Esophagus squamous epithelium (tissue), 5 donors: ENCODE data around the gene TMEFF2. TPM values are rescaled to one million over a fixed set of nuclear protein-coding genes. Genes with fewer than 3 reads are reported as not detected.

Experiments
- DNase-seq: peaks from one replicate; lab custom pipeline; 2025; lab: John Stamatoyannopoulos, UW
- H3K27ac ChIP-seq, 4 donors: fragments of 200-600 bp; sonication (generic); one replicate each; pipeline ENCODE4 v1.5.1; 2016 to 2019; ENCODE audit warnings: mild to moderate bottlenecking in 1 of 4
- H3K27me3 ChIP-seq, 4 donors: fragments of 200-600 bp; sonication (generic); 1 replicate in 3 of 4; 2 replicates in 1 of 4; pipeline versions ENCODE4 v1.5.1 to v1.6.0; 2017 to 2021; ENCODE audit warnings: antibody characterized with exemption in 1 of 4
- H3K36me3 ChIP-seq, 3 donors: fragments of 200-600 bp; sonication (generic); one replicate each; pipeline ENCODE4 v1.5.1; 2016 to 2019
- H3K4me1 ChIP-seq, 3 donors: fragments of 200-600 bp; sonication (generic); one replicate each; pipeline ENCODE4 v1.5.1; 2017 to 2019
- H3K4me3 ChIP-seq, 4 donors: fragments of 200-600 bp; sonication (generic); 1 replicate in 3 of 4; 2 replicates in 1 of 4; pipeline ENCODE4 v1.5.1; 2016 to 2019; ENCODE audit warnings: mild to moderate bottlenecking in 2 of 4, moderate library complexity in 1 of 4
- H3K9me3 ChIP-seq, 3 donors: fragments of 200-600 bp; sonication (generic); one replicate each; pipeline ENCODE4 v1.5.1; 2016 to 2019
- CTCF ChIP-seq, 6 experiments: fragments of 450-650 bp in 4 of 6; fragments of 200-600 bp in 2 of 6; sonication (generic) in 2 of 6; IDR thresholded peaks; one replicate each; pipeline ENCODE4 v1.5.1; 2016 to 2019; ENCODE audit warnings: antibody characterized with exemption in 6 of 6, mild to moderate bottlenecking in 4 of 6, moderate library complexity in 4 of 6
- POLR2A ChIP-seq, 4 donors: fragments of 450-650 bp; IDR thresholded peaks; one replicate each; pipeline ENCODE4 v1.6.1; 2017; ENCODE audit warnings: antibody characterized with exemption in 4 of 4, mild to moderate bottlenecking in 4 of 4, moderate library complexity in 3 of 4
- WGBS, 2 donors: methylation state at CpG; one replicate each; pipeline ENCODE4 v1.1.5; 2018; 5-methylcytosine and 5-hydroxymethylcytosine counted together
- intact Hi-C: fragments of 100-400 bp; cut with DNase I; formaldehyde crosslinking; loops from one replicate; pipeline ENCODE4 v1.15.0; 2022
- total RNA-seq, 4 donors: library from RNA; depleted of rRNA; stranded (reverse); fragments of >200 nt; gene quantifications; one replicate each; pipeline ENCODE4 v1.1.0, GENCODE V29; 2016
- donor health status: DM: yes; HTN: yes; CAD: no.

TMEFF2 gene
- total RNA-seq, 4 donors from 2014 or later = 1.5 TPM; not detected in 3

- H3K4me1 ChIP-seq = no peaks in the 10 kb centered on the region
- intact Hi-C loops = no loop called here
- no peak for DNase-seq
- no peak overlapping the region for H3K27ac ChIP-seq
- 40 to 60% methylated on average over 1 of the region's 1 CpG for WGBS, 2 donors
- H3K27me3 ChIP-seq = no peaks in the 10 kb centered on the region
- no peaks in the 10 kb centered on the region for H3K9me3 ChIP-seq
- no peak overlapping the region for H3K4me3 ChIP-seq
- no peak for TF ChIP-seq CTCF (IDR thresholded peaks at IDR 0.05)
- TF ChIP-seq POLR2A (IDR thresholded peaks at IDR 0.05) = no peak
- no peaks in the 10 kb centered on the region for H3K36me3 ChIP-seq
Measured at GRCh38 chr2:192011196-192011595, 183.5 kb downstream of the TMEFF2 start.

GRCh38 chr2:192010073-192010472 is 184.7 kb downstream of the TMEFF2 start:
- intact Hi-C loops = no loop called here
- Histone ChIP-seq H3K27ac (no peak overlapping the region), H3K9me3 (no peaks in the 10 kb centered on the region), H3K4me1 (no peaks in the 10 kb centered on the region), H3K4me3 (no peak overlapping the region), H3K36me3 (no peaks in the 10 kb centered on the region), H3K27me3 (no peaks in the 10 kb centered on the region)
- 40 to 65% methylated on average over 5 of the region's 5 CpGs for WGBS, 2 donors
- TF ChIP-seq POLR2A (IDR thresholded peaks at IDR 0.05) (no peak), CTCF (IDR thresholded peaks at IDR 0.05) (no peak)
- no peak for DNase-seq

GRCh38 chr2:192007581-192008228 is 187.0 kb downstream of the TMEFF2 start:
- DNase-seq = no peak
- Histone ChIP-seq H3K36me3 (no peaks in the 10 kb centered on the region), H3K4me1 (peaks cover 0 to 3% (median 0%) of the 10 kb centered on the region in 3 donors), H3K9me3 (no peaks in the 10 kb centered on the region), H3K27me3 (no peaks in the 10 kb centered on the region), H3K4me3 (no peak overlapping the region), H3K27ac (no peak overlapping the region)
- no peak for TF ChIP-seq POLR2A (IDR thresholded peaks at IDR 0.05)
- no peak for TF ChIP-seq CTCF (IDR thresholded peaks at IDR 0.05)
- intact Hi-C loops = no loop called here
- WGBS, 2 donors = 75 to 87% methylated on average over 5 of the region's 5 CpGs

- no peak overlapping the region for H3K27ac ChIP-seq
- H3K27me3 ChIP-seq = no peaks in the 10 kb centered on the region
- H3K36me3 ChIP-seq = no peaks in the 10 kb centered on the region
- intact Hi-C loops = no loop called here
- peaks cover 0 to 10% (median 0%) of the 10 kb centered on the region in 3 donors for H3K4me1 ChIP-seq
- 79% methylated on average over 3 of the region's 3 CpGs for WGBS, 2 donors
- no peak overlapping the region for H3K4me3 ChIP-seq
- no peaks in the 10 kb centered on the region for H3K9me3 ChIP-seq
- no peak for DNase-seq
- no peak for TF ChIP-seq POLR2A (IDR thresholded peaks at IDR 0.05)
- no peak for TF ChIP-seq CTCF (IDR thresholded peaks at IDR 0.05)
Measured at GRCh38 chr2:192005211-192005610, 189.5 kb downstream of the TMEFF2 start.

GRCh38 chr2:192004188-192004963 is 190.4 kb downstream of the TMEFF2 start:
- intact Hi-C loops = no loop called here
- DNase-seq = no peak
- H3K36me3 ChIP-seq = no peaks in the 10 kb centered on the region

More at GRCh38 chr2:192004188-192004963, 190.4 kb downstream of the TMEFF2 start:
- no peaks in the 10 kb centered on the region for H3K9me3 ChIP-seq
- H3K4me1 ChIP-seq = peaks cover 0 to 18% (median 0%) of the 10 kb centered on the region in 3 donors
- no peak overlapping the region for H3K27ac ChIP-seq
- no peak overlapping the region for H3K4me3 ChIP-seq
- no peak for TF ChIP-seq CTCF (IDR thresholded peaks at IDR 0.05)
- TF ChIP-seq POLR2A (IDR thresholded peaks at IDR 0.05) = no peak
- H3K27me3 ChIP-seq = no peaks in the 10 kb centered on the region
- 32 to 39% methylated on average over 5 of the region's 5 CpGs for WGBS, 2 donors
